H1 (cell line): Measurements from ENCODE around the gene CCDC78. TPM values are rescaled to one million over a fixed set of nuclear protein-coding genes. Genes with fewer than 3 reads are reported as not detected.
A peak's percentile ranks its signal among the peaks of the same experiment; 100 is the strongest.

Experiments used
- CTCF ChIA-PET: fragments of 300-600 bp; sonication (Branson Sonifier 250); formaldehyde crosslinking; loops from one replicate; lab custom pipeline; 2021; ENCODE audit not compliant: partially characterized antibody; lab: Charles Lee
- POLR2A ChIA-PET: fragments of 300-600 bp; sonication (Branson Sonifier 250); formaldehyde crosslinking; loops from one replicate; lab custom pipeline; 2021; ENCODE audit warnings: inconsistent platforms; ENCODE audit not compliant: partially characterized antibody; lab: Charles Lee
- DNase-seq, 2 experiments: peaks; one replicate each; pipeline versions ENCODE4 v3.0.0 to v3.0.0-alpha.2; 2010 to 2022; ENCODE audit warnings: low spot score in 2 of 2, low read depth in 1 of 2, mixed read lengths in 1 of 2
- FAIRE-seq: peaks from 2 replicates; lab custom pipeline; 2011; peaks lifted over from hg19 to GRCh38; lab: Jason Lieb, UNC
- H2AFZ ChIP-seq: 2 replicates; pipeline ENCODE4 v1.8.1; 2012; ENCODE audit warnings: low read length, inconsistent platforms
- H2AK5ac ChIP-seq: 2 replicates; pipeline ENCODE4 v1.6.1; 2013; ENCODE audit warnings: low read depth, low read length
- H2BK120ac ChIP-seq: replicated peaks from 2 replicates; pipeline ENCODE3; 2013; ENCODE audit warnings: low read depth, low read length, inconsistent platforms
- H2BK12ac ChIP-seq: 2 replicates; pipeline ENCODE4 v1.6.1; 2013; ENCODE audit warnings: low read depth, low read length
- H2BK15ac ChIP-seq: 2 replicates; pipeline ENCODE4 v1.6.1; 2013; ENCODE audit warnings: low read length
- H2BK20ac ChIP-seq: 2 replicates; pipeline ENCODE4 v1.6.1; 2013; ENCODE audit warnings: low read length
- H2BK5ac ChIP-seq: 2 replicates; pipeline ENCODE4 v1.6.1; 2013; ENCODE audit warnings: low read depth, low read length
- H3K14ac ChIP-seq: 2 replicates; pipeline ENCODE4 v1.6.1; 2013; ENCODE audit warnings: inconsistent platforms; ENCODE audit not compliant: insufficient read length
- H3K18ac ChIP-seq: 2 replicates; pipeline ENCODE4 v1.6.1; 2013; ENCODE audit warnings: low read length; ENCODE audit errors: extremely low read depth
- H3K23ac ChIP-seq: 2 replicates; pipeline ENCODE4 v1.6.1; 2013; ENCODE audit warnings: inconsistent platforms; ENCODE audit not compliant: insufficient read length
- H3K23me2 ChIP-seq: 2 replicates; pipeline ENCODE4 v1.6.1; 2013; ENCODE audit warnings: low read depth, low read length
- H3K27ac ChIP-seq: 2 replicates; pipeline ENCODE4 v1.6.1; 2011; ENCODE audit warnings: low read depth, low read length, inconsistent platforms
- H3K27me3 ChIP-seq, 4 experiments: replicated peaks in 1 of 4; 1 replicate in 1 of 4; 2 replicates in 3 of 4; pipeline versions ENCODE4 v1.6.1 to v1.8.1; 2011 to 2013; ENCODE audit warnings: low read length in 3 of 4, mild to moderate bottlenecking in 3 of 4, inconsistent platforms in 2 of 4, mixed read lengths in 2 of 4, moderate library complexity in 1 of 4; ENCODE audit not compliant: control insufficient read depth in 3 of 4, insufficient read depth in 3 of 4; ENCODE audit errors: extremely low read depth in 1 of 4
- H3K36me3 ChIP-seq, 4 experiments: 2 replicates each; pipeline versions ENCODE4 v1.6.1 to v1.8.1; 2011 to 2013; ENCODE audit warnings: mild to moderate bottlenecking in 4 of 4, low read length in 3 of 4, moderate library complexity in 2 of 4, control low read depth in 1 of 4, inconsistent platforms in 1 of 4; ENCODE audit not compliant: insufficient read depth in 4 of 4, control insufficient read depth in 2 of 4
- H3K4ac ChIP-seq: replicated peaks from 2 replicates; pipeline ENCODE3; 2013; ENCODE audit warnings: low read length, low read depth, mixed read lengths, inconsistent platforms; ENCODE audit not compliant: insufficient read length
- H3K4me1 ChIP-seq, 4 experiments: replicated peaks in 1 of 4; 1 replicate in 1 of 4; 2 replicates in 3 of 4; pipeline versions ENCODE4 v1.6.1 to v1.8.1; 2011 to 2013; ENCODE audit warnings: low read length in 3 of 4, inconsistent platforms in 2 of 4, mixed read lengths in 1 of 4; ENCODE audit not compliant: insufficient read depth in 4 of 4, control insufficient read depth in 3 of 4
- H3K4me2 ChIP-seq, 2 experiments: 2 replicates each; pipeline versions ENCODE4 v1.6.1 to v1.8.1; 2011 to 2013; ENCODE audit warnings: low read depth in 2 of 2, low read length in 2 of 2, control low read depth in 1 of 2, inconsistent platforms in 1 of 2, mild to moderate bottlenecking in 1 of 2; ENCODE audit not compliant: insufficient read depth in 1 of 2
- H3K4me3 ChIP-seq, 4 experiments: fragments of 200-600, 300-600 bp in 1 of 4; sonication (generic), shearing (Covaris generic), sonication (Bioruptor Twin) in 1 of 4; 2 replicates each; pipeline versions ENCODE4 v1.5.1 to v1.8.1; 2011 to 2016; ENCODE audit warnings: low read length in 4 of 4, low read depth in 3 of 4, control low read depth in 2 of 4, inconsistent platforms in 2 of 4, mild to moderate bottlenecking in 2 of 4, mixed read lengths in 1 of 4, moderate library complexity in 1 of 4; ENCODE audit not compliant: insufficient read depth in 2 of 4; ENCODE audit errors: extremely low read depth in 1 of 4
- H3K56ac ChIP-seq: replicated peaks from 2 replicates; pipeline ENCODE3; 2013; ENCODE audit warnings: low read depth, mild to moderate bottlenecking, mixed read lengths, low read length, inconsistent platforms; ENCODE audit not compliant: insufficient read length
- H3K79me1 ChIP-seq: 2 replicates; pipeline ENCODE4 v1.6.1; 2013; ENCODE audit warnings: low read depth, low read length, control low read depth
- H3K79me2 ChIP-seq, 2 experiments: 2 replicates each; pipeline versions ENCODE4 v1.6.1 to v1.8.1; 2012 to 2013; ENCODE audit warnings: low read length in 2 of 2, mild to moderate bottlenecking in 2 of 2, inconsistent platforms in 1 of 2; ENCODE audit not compliant: insufficient read depth in 2 of 2, control insufficient read depth in 1 of 2
- H3K9ac ChIP-seq, 4 experiments: replicated peaks in 1 of 4; 1 replicate in 1 of 4; 2 replicates in 3 of 4; pipeline versions ENCODE4 v1.6.1 to v1.8.1; 2011 to 2013; ENCODE audit warnings: low read depth in 3 of 4, low read length in 3 of 4, control low read depth in 2 of 4, mild to moderate bottlenecking in 2 of 4, moderate library complexity in 2 of 4, inconsistent platforms in 1 of 4; ENCODE audit errors: extremely low read depth in 1 of 4
- H3K9me3 ChIP-seq, 2 experiments: 2 replicates each; pipeline versions ENCODE4 v1.6.1 to v1.8.1; 2012 to 2013; ENCODE audit warnings: mild to moderate bottlenecking in 2 of 2, moderate library complexity in 2 of 2, control low read depth in 1 of 2, inconsistent platforms in 1 of 2, low read depth in 1 of 2, low read length in 1 of 2, mixed read lengths in 1 of 2; ENCODE audit not compliant: insufficient read depth in 2 of 2
- H4K20me1 ChIP-seq, 2 experiments: replicated peaks in 1 of 2; 2 replicates each; pipeline versions ENCODE3 to v1.8.1; 2011 to 2013; ENCODE audit warnings: inconsistent platforms in 2 of 2, low read length in 2 of 2, mild to moderate bottlenecking in 1 of 2; ENCODE audit not compliant: insufficient read depth in 2 of 2, control insufficient read depth in 1 of 2
- H4K5ac ChIP-seq: 2 replicates; pipeline ENCODE4 v1.6.1; 2013; ENCODE audit warnings: low read length, low read depth, mixed read lengths, inconsistent platforms; ENCODE audit not compliant: insufficient read length
- H4K8ac ChIP-seq: 2 replicates; pipeline ENCODE4 v1.8.0; 2013; ENCODE audit warnings: mild to moderate bottlenecking, moderate library complexity, low read length, inconsistent platforms; ENCODE audit not compliant: insufficient read depth; ENCODE audit errors: extremely low read depth
- H4K91ac ChIP-seq: replicated peaks from 2 replicates; pipeline ENCODE3; 2013; ENCODE audit warnings: low read length, mixed read lengths, inconsistent platforms; ENCODE audit not compliant: insufficient read length
- BCL11A ChIP-seq, 2 experiments: IDR thresholded peaks; one replicate each; pipeline ENCODE4 v1.6.1; 2011; ENCODE audit warnings: low read depth in 2 of 2, low read length in 2 of 2, mild to moderate bottlenecking in 2 of 2
- EGR1 ChIP-seq: IDR thresholded peaks from 2 replicates; pipeline ENCODE4 v1.6.1; 2011; ENCODE audit warnings: low read depth, low read length, borderline replicate concordance
- EZH2 ChIP-seq: fragments of 200-600 bp; sonication (generic); IDR thresholded peaks from 2 replicates; pipeline ENCODE4 v1.7.1; 2012; ENCODE audit warnings: low read depth, mild to moderate bottlenecking, moderate library complexity, low read length, inconsistent platforms; ENCODE audit not compliant: severe bottlenecking
- SUZ12 ChIP-seq: fragments of 200-600 bp; sonication (generic); IDR thresholded peaks from 2 replicates; pipeline ENCODE4 v1.6.1; 2012; ENCODE audit warnings: mild to moderate bottlenecking, inconsistent platforms, low read length, moderate library complexity, mixed read lengths
- TAF1 ChIP-seq: IDR thresholded peaks from 2 replicates; pipeline ENCODE4 v1.6.1; 2011; ENCODE audit warnings: mild to moderate bottlenecking, low read depth, low read length
- WGBS, 2 experiments: shearing (Covaris generic) in 1 of 2; methylation state at CpG; one replicate each; pipeline versions ENCODE4 v1.1.6 to v1.1.7; 2013 to 2015; ENCODE audit warnings: low lambda C conversion rate in 2 of 2, mixed read lengths in 2 of 2, inconsistent platforms in 1 of 2, low coverage in 1 of 2, missing lambda C conversion rate in 1 of 2; ENCODE audit not compliant: insufficient replicate concordance in 2 of 2, insufficient coverage in 1 of 2, insufficient read length in 1 of 2; ENCODE audit errors: extremely low coverage in 1 of 2, missing lambda C conversion rate in 1 of 2; 5-methylcytosine and 5-hydroxymethylcytosine counted together
- polyA plus RNA-seq, 7 experiments: library from polyadenylated mRNA; depleted of rRNA in 3 of 7; stranded (reverse) in 5 of 7; unstranded in 2 of 7; fragments of >200 nt in 5 of 7; fragments of 200-250 nt in 2 of 7; gene quantifications; 1 replicate in 5 of 7; 2 replicates in 1 of 7; 4 replicates in 1 of 7; pipeline versions ENCODE4 v1.2.1 to v1.2.3, GENCODE V29; 2011 to 2013; ENCODE audit warnings: missing spikeins in 2 of 7, mixed read lengths in 2 of 7
- total RNA-seq: library from RNA; stranded (reverse); fragmentation: NEBNext Ultra II Directional; extraction: Animal tissue kit (Norgen Biotek cat#: 25700); gene quantifications from 2 replicates; pipeline ENCODE4 v1.2.1, GENCODE V29; 2021
- TF ChIP-seq, protein P1 (sequence below): IDR thresholded peaks from 2 replicates; pipeline ENCODE4 v1.6.1; 2012; ENCODE audit warnings: inconsistent platforms

CCDC78 gene
- total and polyA plus RNA-seq, 2 of the 8 experiments (the other 6 are each of a cell fraction or from before 2014, with no cell fraction given), result 7.1 to 8.5 TPM

DNA sequence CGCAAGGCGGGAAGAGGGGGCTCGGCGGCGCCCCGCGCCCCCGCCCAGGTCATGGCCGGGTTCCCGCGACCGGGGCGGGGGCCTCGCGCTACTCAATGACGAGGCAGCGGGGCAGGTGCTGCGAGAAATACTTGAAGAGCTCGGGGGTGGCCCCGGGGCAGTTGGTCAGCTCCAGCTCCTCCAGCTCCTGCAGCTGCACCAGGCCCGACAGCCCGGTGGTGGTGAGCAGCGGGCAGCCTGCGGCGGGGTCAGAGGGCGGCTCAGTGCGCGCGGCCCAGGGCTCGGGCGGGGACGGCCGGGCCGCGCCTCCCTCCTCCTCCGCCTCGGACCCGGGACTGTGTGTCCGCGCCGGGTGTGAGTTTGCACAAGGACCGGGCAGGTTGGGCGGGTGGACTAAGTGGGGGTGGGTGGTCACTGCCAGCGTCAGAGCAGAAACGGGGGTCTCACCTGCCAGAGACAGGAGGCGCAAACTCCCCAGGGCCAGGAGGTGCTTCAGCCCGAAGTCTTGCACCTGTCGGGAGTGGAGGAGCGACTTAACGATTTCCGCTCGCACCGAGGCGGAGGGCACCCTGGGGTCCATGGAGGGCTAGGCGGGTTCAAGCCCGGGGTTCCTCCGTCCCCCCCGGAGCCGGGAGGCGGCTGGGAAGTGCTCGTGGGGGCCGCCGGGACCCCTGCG is 31.9 kb downstream of the CCDC78 start:
- CTCF ChIA-PET, result interaction anchor here (0.6 to 2.3 kb wide), 5 partner anchors 8 to 92 kb away, joined by 3 to 15 read pairs (median 6); no protein-coding TSS in a partner anchor
- Histone ChIP-seq H2AK5ac (no peak overlapping the region), H3K23me2 (peaks cover 14% of the 10 kb centered on the region), H3K4me2 (peak overlapping the region; percentile 87 to 95), H3K36me3 (no peaks in the 10 kb centered on the region), H3K27ac (no peak overlapping the region), H3K4me3 (peak overlapping the region; percentile 43 to 78 (median 48)), H4K91ac (no peak overlapping the region), H3K18ac (no peak overlapping the region), H3K9ac (no peak overlapping the region; a peak in 1 of 7 replicates), H3K23ac (no peak overlapping the region), H3K9me3 (no peaks in the 10 kb centered on the region), H2AFZ (no peak overlapping the region), H3K27me3 (peaks cover 5 to 64% (median 42%) of the 10 kb centered on the region in 4 experiments), H4K20me1 (peaks cover 0 to 8% of the 10 kb centered on the region in 2 experiments), H2BK20ac (no peak overlapping the region), H2BK12ac (no peak overlapping the region), H3K56ac (no peak overlapping the region), H3K4ac (no peak overlapping the region), H2BK5ac (no peak overlapping the region), H3K4me1 (peaks cover 0 to 19% (median 13%) of the 10 kb centered on the region in 4 experiments; a peak in 5 of 7 replicates), H2BK15ac (no peak overlapping the region), H3K14ac (no peak overlapping the region), H2BK120ac (no peak overlapping the region), H4K8ac (no peak overlapping the region), H3K79me2 (no peaks in the 10 kb centered on the region), H4K5ac (no peak overlapping the region), H3K79me1 (peaks cover 2% of the 10 kb centered on the region; the same call in 1 of the 2 replicates)
- TF ChIP-seq TAF1 (no peak), BCL11A (IDR thresholded peaks at IDR 0.05; ENCODE audit: low read depth in 2 of 2, low read length in 2 of 2) (no peak), SUZ12 (peak; percentile 36; the same call in 1 of the 2 replicates), EZH2 (peak; percentile 33), EGR1 (no peak)
- TF ChIP-seq, protein P1, sequence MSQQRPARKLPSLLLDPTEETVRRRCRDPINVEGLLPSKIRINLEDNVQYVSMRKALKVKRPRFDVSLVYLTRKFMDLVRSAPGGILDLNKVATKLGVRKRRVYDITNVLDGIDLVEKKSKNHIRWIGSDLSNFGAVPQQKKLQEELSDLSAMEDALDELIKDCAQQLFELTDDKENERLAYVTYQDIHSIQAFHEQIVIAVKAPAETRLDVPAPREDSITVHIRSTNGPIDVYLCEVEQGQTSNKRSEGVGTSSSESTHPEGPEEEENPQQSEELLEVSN, result no peak
- POLR2A ChIA-PET, result interaction anchor here (0.8 to 4.6 kb wide), 7 partner anchors 12 to 119 kb away, joined by 3 to 48 read pairs (median 5); partner anchors contain the start of genes ANTKMT, CCDC78, JMJD8 and STUB1
- 2% methylated on average over 40 of the region's 64 CpGs; no CpG with 5 or more reads in 1 of the 2 experiments for WGBS, 2 experiments
- FAIRE-seq, result no peak
- peak in 1 of 2 experiments; percentile 67 for DNase-seq
